GM19193 (cell line): ENCODE measurements around the gene TMED8.
A peak's percentile ranks its signal among the peaks of the same experiment; 100 is the strongest.

Experiments
- POLR2A ChIP-seq: IDR thresholded peaks from 4 replicates; pipeline ENCODE4 v1.6.1; 2011; ENCODE audit not compliant: insufficient read depth, insufficient read length; ENCODE audit errors: extremely low read depth

Gene TMED8

GRCh38 chr14:77338302-77338701 is 38.6 kb downstream of the TMED8 start:
- no peak for TF ChIP-seq POLR2A

DNA sequence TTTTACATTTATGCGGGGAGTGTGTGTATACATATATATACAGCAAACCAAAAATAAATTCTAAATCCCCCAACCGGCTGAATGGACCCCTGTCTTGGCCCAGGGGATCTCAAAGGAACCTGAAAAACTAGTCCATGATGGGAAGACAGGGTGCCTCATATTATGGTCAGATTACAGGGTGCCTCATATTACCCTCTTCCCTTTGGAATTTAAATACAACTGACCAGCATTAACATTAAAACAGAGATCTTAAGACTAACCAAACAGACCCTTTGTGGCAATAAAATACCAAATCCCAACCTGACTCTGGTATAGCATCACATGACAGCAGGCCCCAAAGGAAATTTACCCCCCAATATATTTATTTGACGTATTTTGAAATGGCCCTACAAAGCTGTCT is 39.0 kb downstream of the TMED8 start:
- no peak for TF ChIP-seq POLR2A

DNA sequence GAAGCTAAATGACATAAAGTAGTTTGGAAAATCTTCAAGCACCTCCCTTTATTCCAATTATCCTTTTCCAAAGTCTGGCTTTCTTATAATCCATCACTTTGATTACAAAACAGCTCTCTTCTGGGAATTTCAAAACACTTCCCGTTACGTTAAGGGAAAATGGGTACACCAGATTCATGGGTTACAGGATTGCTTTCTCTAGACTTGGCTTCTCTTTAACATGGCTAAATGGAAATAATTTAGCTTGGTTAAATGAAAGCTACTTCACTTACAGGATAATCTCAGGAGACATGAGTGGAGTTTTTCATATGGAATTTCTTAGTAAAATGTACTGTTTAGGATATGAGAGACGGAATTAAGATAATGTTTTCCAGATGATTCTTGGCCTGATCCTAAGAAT is 41.3 kb downstream of the TMED8 start:
- TF ChIP-seq POLR2A, result no peak

GRCh38 chr14:77329872-77330271 is 47.0 kb downstream of the TMED8 start:
- no peak for TF ChIP-seq POLR2A

DNA sequence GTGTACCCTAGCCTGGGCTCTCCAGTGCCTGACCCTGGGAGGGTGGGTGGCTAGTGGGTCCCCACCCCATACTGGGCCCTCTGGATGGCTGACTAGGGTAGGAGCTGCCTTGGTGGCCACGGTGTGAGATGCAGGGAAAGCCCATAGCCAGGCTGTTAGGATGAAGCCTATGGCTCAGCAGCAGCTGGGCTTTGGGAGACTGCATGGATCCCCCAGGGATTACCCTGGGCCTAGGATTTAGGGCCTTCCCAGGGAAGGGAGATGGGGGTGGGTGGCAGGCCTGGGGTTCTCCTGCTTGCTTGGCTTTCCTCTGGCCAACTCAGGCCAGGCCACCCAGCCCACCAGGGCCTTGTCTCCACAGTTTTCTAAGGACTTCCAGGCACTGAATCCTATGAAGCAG is 49.8 kb downstream of the TMED8 start:
- no peak for TF ChIP-seq POLR2A

- no peak for TF ChIP-seq POLR2A
Measured at GRCh38 chr14:77325746-77326094, 51.2 kb downstream of the TMED8 start.

DNA sequence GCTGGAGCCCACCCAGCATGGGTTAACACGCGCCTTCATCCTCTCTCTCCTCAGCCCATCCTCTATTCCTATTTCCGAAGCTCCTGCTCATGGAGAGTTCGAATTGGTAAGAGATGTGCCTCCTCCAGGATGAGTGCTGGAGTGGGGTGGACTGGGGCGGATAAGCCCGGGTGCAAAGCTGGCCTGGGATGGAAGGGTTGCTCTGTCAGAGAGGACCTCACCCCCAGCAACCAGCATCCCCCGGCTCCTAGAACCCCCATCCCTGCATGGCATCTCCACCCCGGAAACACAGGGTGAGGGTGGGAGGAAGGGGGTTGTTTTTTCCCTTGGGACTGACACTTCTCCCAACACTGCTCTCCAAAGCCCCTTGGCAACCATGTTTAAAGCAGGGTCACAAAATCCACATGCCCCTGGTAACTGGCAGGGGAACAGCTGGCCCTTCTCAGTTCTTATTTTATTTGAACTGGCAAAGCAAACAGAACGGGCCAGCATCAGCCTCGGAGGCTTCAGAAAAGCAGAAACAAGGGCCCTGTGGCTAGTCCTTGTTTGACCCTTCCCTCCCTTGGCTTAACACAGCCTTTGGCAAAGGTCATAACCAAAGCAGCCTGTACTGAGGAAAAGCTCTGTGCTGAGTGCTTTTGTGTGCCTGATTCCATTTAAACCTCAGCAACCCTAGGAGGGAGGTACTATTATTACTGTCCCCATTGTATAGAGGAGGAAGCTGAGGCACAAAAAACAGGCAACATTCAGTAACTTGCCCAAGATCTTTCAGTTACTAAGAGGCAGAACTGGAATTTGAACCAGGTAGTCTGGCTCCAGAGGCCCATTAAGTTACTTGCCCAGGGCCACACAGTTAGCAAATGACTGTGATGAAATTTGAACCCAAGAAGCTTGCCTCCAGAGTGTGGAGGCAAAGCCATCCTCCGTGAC is 51.8 kb downstream of the TMED8 start:
- TF ChIP-seq POLR2A, result no peak

DNA sequence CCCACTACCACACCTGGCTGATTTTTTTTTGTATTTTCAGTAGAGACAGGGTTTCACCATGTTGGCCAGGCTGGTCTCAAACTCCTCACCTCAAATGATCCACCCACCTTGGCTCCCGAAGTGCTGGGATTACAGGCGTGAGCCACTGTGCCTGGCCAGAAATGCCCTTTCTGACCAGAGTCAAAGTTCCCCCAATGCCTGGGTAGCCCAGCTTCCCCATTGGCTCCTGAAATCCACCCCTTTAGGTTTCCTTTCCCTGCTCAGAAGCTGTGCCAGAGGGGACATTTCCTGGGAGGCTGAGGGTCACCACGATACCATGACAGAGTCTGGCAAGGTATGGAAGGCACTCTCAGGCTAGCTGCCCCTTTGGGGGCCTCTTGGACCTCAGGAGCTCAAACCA is 52.6 kb downstream of the TMED8 start:
- TF ChIP-seq POLR2A, result no peak

- no peak for TF ChIP-seq POLR2A
Measured at GRCh38 chr14:77323571-77323970, 53.3 kb downstream of the TMED8 start.

DNA sequence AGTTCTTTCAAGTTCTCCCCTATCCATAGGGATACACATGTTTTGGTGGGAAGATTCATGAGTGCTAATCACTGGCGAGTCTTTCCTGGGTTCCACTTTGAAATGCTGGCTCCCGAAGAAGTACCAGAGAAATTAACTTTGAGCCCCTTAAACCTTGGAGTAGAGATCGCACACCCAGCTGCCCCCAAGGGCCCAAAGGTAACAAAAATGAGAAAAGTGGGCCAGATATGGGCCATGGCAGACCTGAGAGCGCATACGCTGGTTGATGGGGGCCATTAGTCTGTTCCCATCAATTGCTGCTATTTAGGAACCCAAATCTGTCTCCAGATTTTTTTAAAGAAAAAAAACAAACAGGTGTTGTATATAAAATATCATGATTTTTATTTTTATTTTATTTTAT is 53.9 kb downstream of the TMED8 start:
- TF ChIP-seq POLR2A, result no peak

GRCh38 chr14:77322250-77322902 is 54.5 kb downstream of the TMED8 start:
- no peak for TF ChIP-seq POLR2A

DNA sequence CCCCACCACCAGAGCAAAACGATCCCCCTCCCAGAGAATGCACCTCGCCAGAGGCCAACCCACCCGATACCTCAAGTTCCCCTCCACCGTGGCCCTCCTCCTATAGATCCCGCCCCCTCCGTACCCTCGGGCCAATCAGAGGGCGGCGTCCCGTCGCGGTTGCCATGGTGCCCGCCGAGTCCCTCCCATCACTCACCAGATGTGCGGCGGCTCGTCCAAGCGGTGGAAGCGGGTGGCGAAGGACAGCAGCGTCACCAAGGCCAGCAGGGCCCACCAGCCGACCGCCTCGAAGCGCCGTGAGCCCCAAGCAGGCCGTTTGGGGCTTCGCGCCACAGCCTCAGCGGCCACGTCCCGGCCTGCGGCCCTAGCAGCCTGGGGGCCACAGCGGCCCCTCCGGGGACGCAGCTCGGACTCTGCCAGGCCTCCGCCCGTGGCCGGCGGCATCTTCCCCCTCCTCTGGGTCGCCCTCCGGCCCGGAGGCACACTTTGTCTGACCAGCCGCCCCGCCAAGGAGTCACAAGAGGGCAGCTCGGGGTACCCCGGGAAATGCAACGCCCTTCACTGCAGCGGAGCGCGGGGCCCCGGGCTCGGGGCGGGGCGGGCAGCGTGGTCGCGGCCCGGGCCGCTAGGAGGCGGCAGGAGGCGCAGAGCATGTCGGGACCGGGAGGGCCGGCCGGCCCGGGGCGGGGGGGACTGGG is 56.5 kb downstream of the TMED8 start, which contains the start of gene POMT2:
Gene POMT2, minus strand, starts transcription at position 646 of the 698 bp plus-strand sequence. Its CDS starts 202 bp downstream, at position 444.
- peak; percentile 9 for TF ChIP-seq POLR2A

GRCh38 chr14:77319422-77319821 is 57.5 kb downstream of the TMED8 start:
- TF ChIP-seq POLR2A, result no peak

DNA sequence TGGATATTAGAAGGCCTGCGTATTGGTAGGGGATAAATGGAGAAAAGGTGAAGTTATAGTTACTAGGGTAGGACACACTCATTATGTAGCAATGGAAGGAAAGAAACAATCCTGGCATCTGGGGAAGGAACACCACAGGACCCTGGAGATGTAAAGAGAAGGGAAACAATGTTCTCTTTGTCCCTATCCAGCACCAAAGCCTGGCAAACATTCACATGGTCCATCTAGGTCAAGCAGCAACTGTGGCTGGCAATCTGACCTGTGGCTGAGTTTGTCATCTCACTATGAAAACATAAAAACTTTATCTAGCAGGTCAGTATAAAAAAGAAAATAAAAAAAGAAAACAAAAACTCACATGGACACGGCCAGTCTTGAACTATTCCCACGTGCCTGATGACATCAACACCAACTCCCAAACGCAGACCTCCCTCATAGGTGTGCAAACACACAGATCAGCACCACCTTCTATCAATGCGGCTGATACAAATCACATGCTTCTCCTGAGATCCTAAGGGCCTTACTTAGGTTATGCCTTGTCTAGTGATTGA is 58.8 kb downstream of the TMED8 start:
- TF ChIP-seq POLR2A, result no peak

DNA sequence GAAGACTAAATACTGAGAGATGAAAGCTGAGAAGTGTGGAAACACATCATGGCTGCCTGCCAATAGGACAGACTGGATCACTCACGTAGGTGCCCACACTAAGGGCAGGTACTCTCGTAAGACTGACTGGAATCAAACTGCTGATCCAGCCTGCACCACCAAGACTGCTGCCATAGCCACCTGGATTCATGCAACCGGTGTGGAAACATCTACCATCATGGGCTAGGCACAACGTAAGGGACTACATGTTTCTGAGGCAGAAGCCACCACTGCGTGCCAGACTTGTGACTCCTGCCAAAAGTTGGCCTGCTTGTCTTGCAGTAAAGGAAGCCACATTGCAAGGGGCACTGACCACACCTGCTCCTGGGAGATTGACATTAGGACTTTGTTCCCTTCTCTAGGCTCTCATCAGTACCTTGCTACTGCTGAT is 60.0 kb downstream of the TMED8 start:
- no peak for TF ChIP-seq POLR2A
